ENCODE measurements around the gene RRP12.

Gene RRP12

GRCh38 chr10:97328646-97329453 is 72.3 kb downstream of the RRP12 start:
- DNase-seq, result no peak
- Histone ChIP-seq H3K36me3 (ENCODE audit: control insufficient read depth in 1 of 2, insufficient read depth in 2 of 2, low read length in 2 of 2) (no peaks in the 10 kb centered on the region), H3K79me2 (ENCODE audit: control insufficient read depth, insufficient read depth, low read length, poor library complexity) (no peaks in the 10 kb centered on the region), H3K18ac (ENCODE audit: low read length) (no peak overlapping the region), H3K27ac (ENCODE audit: low read depth, low read length) (no peak overlapping the region), H2AK5ac (ENCODE audit: low read length) (no peak overlapping the region), H4K8ac (ENCODE audit: low read depth, low read length) (no peak overlapping the region), H2BK120ac (ENCODE audit: insufficient read depth, low read length, poor library complexity) (no peak overlapping the region), H3K4ac (ENCODE audit: low read depth, low read length) (no peak overlapping the region), H3K23ac (ENCODE audit: low read length) (no peak overlapping the region), H3K14ac (ENCODE audit: low read length) (no peak overlapping the region), H4K91ac (ENCODE audit: low read depth, low read length) (no peak overlapping the region), H2BK5ac (ENCODE audit: low read depth, low read length, poor library complexity) (no peak overlapping the region), H3K4me3 (ENCODE audit: low read depth, low read length) (no peak overlapping the region), H2AFZ (ENCODE audit: insufficient read depth, low read length, poor library complexity) (no peak overlapping the region), H4K12ac (ENCODE audit: low read depth, low read length) (no peak overlapping the region), H3K4me1 (ENCODE audit: control insufficient read depth in 1 of 2, insufficient read depth in 2 of 2, low read length in 2 of 2) (peaks cover 3 to 10% of the 10 kb centered on the region in 2 experiments), H3K9me3 (ENCODE audit: insufficient read depth, low read depth, low read length) (no peaks in the 10 kb centered on the region), H3K4me2 (ENCODE audit: low read length) (no peak overlapping the region), H3K79me1 (ENCODE audit: low read length) (peaks cover 5% of the 10 kb centered on the region), H3K27me3 (ENCODE audit: insufficient read depth, low read length) (no peaks in the 10 kb centered on the region), H3K9ac (ENCODE audit: low read length) (no peak overlapping the region), H2BK12ac (ENCODE audit: low read length) (no peak overlapping the region)
- no CpG with 5 or more reads among the region's 3 CpGs for WGBS (ENCODE audit: extremely low coverage, insufficient coverage, insufficient read length)

GRCh38 chr10:97327348-97328294 is 73.5 kb downstream of the RRP12 start:
- Histone ChIP-seq H3K36me3 (ENCODE audit: control insufficient read depth in 1 of 2, insufficient read depth in 2 of 2, low read length in 2 of 2) (no peaks in the 10 kb centered on the region), H3K9ac (ENCODE audit: low read length) (no peak overlapping the region), H3K27me3 (ENCODE audit: insufficient read depth, low read length) (no peaks in the 10 kb centered on the region), H3K79me2 (ENCODE audit: control insufficient read depth, insufficient read depth, low read length, poor library complexity) (no peaks in the 10 kb centered on the region), H4K12ac (ENCODE audit: low read depth, low read length) (no peak overlapping the region), H3K4me2 (ENCODE audit: low read length) (no peak overlapping the region), H3K79me1 (ENCODE audit: low read length) (no peaks in the 10 kb centered on the region), H2AK5ac (ENCODE audit: low read length) (no peak overlapping the region), H3K4ac (ENCODE audit: low read depth, low read length) (no peak overlapping the region), H3K14ac (ENCODE audit: low read length) (no peak overlapping the region), H3K9me3 (ENCODE audit: insufficient read depth, low read depth, low read length) (no peaks in the 10 kb centered on the region), H4K8ac (ENCODE audit: low read depth, low read length) (no peak overlapping the region), H4K91ac (ENCODE audit: low read depth, low read length) (no peak overlapping the region), H2AFZ (ENCODE audit: insufficient read depth, low read length, poor library complexity) (no peak overlapping the region), H3K4me3 (ENCODE audit: low read depth, low read length) (no peak overlapping the region), H2BK120ac (ENCODE audit: insufficient read depth, low read length, poor library complexity) (no peak overlapping the region), H3K18ac (ENCODE audit: low read length) (no peak overlapping the region), H3K23ac (ENCODE audit: low read length) (no peak overlapping the region), H2BK5ac (ENCODE audit: low read depth, low read length, poor library complexity) (no peak overlapping the region), H3K4me1 (ENCODE audit: control insufficient read depth in 1 of 2, insufficient read depth in 2 of 2, low read length in 2 of 2) (peaks cover 1 to 2% of the 10 kb centered on the region in 2 experiments), H3K27ac (ENCODE audit: low read depth, low read length) (no peak overlapping the region), H2BK12ac (ENCODE audit: low read length) (no peak overlapping the region)
- no CpG with 5 or more reads among the region's 7 CpGs for WGBS (ENCODE audit: extremely low coverage, insufficient coverage, insufficient read length)
- DNase-seq, result no peak

- Histone ChIP-seq H3K18ac (ENCODE audit: low read length) (no peak overlapping the region), H2BK5ac (ENCODE audit: low read depth, low read length, poor library complexity) (no peak overlapping the region)
- WGBS (ENCODE audit: extremely low coverage, insufficient coverage, insufficient read length), result no CpG with 5 or more reads among the region's 9 CpGs
These were observed 75.4 kb downstream of the RRP12 start for GRCh38 chr10:97325754-97326153.

GRCh38 chr10:97323501-97323900 is 77.6 kb downstream of the RRP12 start:
- no peak overlapping the region for H3K4ac ChIP-seq (ENCODE audit: low read depth, low read length)
- no CpG with 5 or more reads among the region's 4 CpGs for WGBS (ENCODE audit: extremely low coverage, insufficient coverage, insufficient read length)

More at GRCh38 chr10:97325754-97326153, 75.4 kb downstream of the RRP12 start:
- Histone ChIP-seq H3K27me3 (ENCODE audit: insufficient read depth, low read length) (peaks cover 8% of the 10 kb centered on the region), H2AFZ (ENCODE audit: insufficient read depth, low read length, poor library complexity) (no peak overlapping the region), H3K36me3 (ENCODE audit: control insufficient read depth in 1 of 2, insufficient read depth in 2 of 2, low read length in 2 of 2) (no peaks in the 10 kb centered on the region), H3K23ac (ENCODE audit: low read length) (no peak overlapping the region), H3K27ac (ENCODE audit: low read depth, low read length) (no peak overlapping the region), H2BK120ac (ENCODE audit: insufficient read depth, low read length, poor library complexity) (no peak overlapping the region), H3K4me2 (ENCODE audit: low read length) (no peak overlapping the region), H3K9ac (ENCODE audit: low read length) (no peak overlapping the region), H3K14ac (ENCODE audit: low read length) (no peak overlapping the region), H3K4ac (ENCODE audit: low read depth, low read length) (no peak overlapping the region), H3K79me1 (ENCODE audit: low read length) (no peaks in the 10 kb centered on the region), H3K9me3 (ENCODE audit: insufficient read depth, low read depth, low read length) (peaks cover 3% of the 10 kb centered on the region), H3K79me2 (ENCODE audit: control insufficient read depth, insufficient read depth, low read length, poor library complexity) (no peaks in the 10 kb centered on the region), H4K12ac (ENCODE audit: low read depth, low read length) (no peak overlapping the region), H4K8ac (ENCODE audit: low read depth, low read length) (no peak overlapping the region), H2AK5ac (ENCODE audit: low read length) (no peak overlapping the region), H3K4me3 (ENCODE audit: low read depth, low read length) (no peak overlapping the region), H2BK12ac (ENCODE audit: low read length) (no peak overlapping the region), H4K91ac (ENCODE audit: low read depth, low read length) (no peak overlapping the region), H3K4me1 (ENCODE audit: control insufficient read depth in 1 of 2, insufficient read depth in 2 of 2, low read length in 2 of 2) (peaks cover under 1 to 3% of the 10 kb centered on the region in 2 experiments)
- DNase-seq, result no peak

More at GRCh38 chr10:97323501-97323900, 77.6 kb downstream of the RRP12 start:
- Histone ChIP-seq H3K27ac (ENCODE audit: low read depth, low read length) (no peak overlapping the region), H2BK5ac (ENCODE audit: low read depth, low read length, poor library complexity) (no peak overlapping the region), H3K4me1 (ENCODE audit: control insufficient read depth in 1 of 2, insufficient read depth in 2 of 2, low read length in 2 of 2) (peaks cover 11 to 13% of the 10 kb centered on the region in 2 experiments), H3K9me3 (ENCODE audit: insufficient read depth, low read depth, low read length) (peaks cover 3% of the 10 kb centered on the region), H2AFZ (ENCODE audit: insufficient read depth, low read length, poor library complexity) (no peak overlapping the region), H3K27me3 (ENCODE audit: insufficient read depth, low read length) (peaks cover 21% of the 10 kb centered on the region), H4K12ac (ENCODE audit: low read depth, low read length) (no peak overlapping the region), H2AK5ac (ENCODE audit: low read length) (no peak overlapping the region), H3K9ac (ENCODE audit: low read length) (no peak overlapping the region), H3K14ac (ENCODE audit: low read length) (no peak overlapping the region), H3K23ac (ENCODE audit: low read length) (no peak overlapping the region), H3K36me3 (ENCODE audit: control insufficient read depth in 1 of 2, insufficient read depth in 2 of 2, low read length in 2 of 2) (no peaks in the 10 kb centered on the region), H2BK12ac (ENCODE audit: low read length) (no peak overlapping the region), H4K91ac (ENCODE audit: low read depth, low read length) (no peak overlapping the region), H2BK120ac (ENCODE audit: insufficient read depth, low read length, poor library complexity) (no peak overlapping the region), H3K4me2 (ENCODE audit: low read length) (no peak overlapping the region), H3K4me3 (ENCODE audit: low read depth, low read length) (no peak overlapping the region), H3K79me2 (ENCODE audit: control insufficient read depth, insufficient read depth, low read length, poor library complexity) (peaks cover 2% of the 10 kb centered on the region), H4K8ac (ENCODE audit: low read depth, low read length) (no peak overlapping the region), H3K18ac (ENCODE audit: low read length) (no peak overlapping the region), H3K79me1 (ENCODE audit: low read length) (peaks cover 4% of the 10 kb centered on the region)
- peak in 1 of 2 donors; percentile 23 for DNase-seq
